Activated CD8-positive, alpha-beta T cell treated with anti-CD3 and anti-CD28 coated beads, Interleukin-2, amount 10 ng/mL, durations not matched to agents 7 days and 5 days (primary cell): ENCODE results near the gene BFSP2. TPM values are rescaled to one million over a fixed set of nuclear protein-coding genes. Genes with fewer than 3 reads are reported as not detected.

Experiments used
- ATAC-seq: fragments of 150-1000 bp; cut with Tn5 transposase; one replicate; pipeline ENCODE4 v1.10.0; 2021; ENCODE audit warnings: moderate library complexity
- CTCF ChIA-PET: fragments of 350-600 bp; sonication (Branson Sonifier 250); formaldehyde crosslinking; loops from one replicate; lab custom pipeline; 2021; ENCODE audit warnings: antibody characterized with exemption; lab: Charles Lee
- POLR2A ChIA-PET: fragments of 350-600 bp; sonication (Branson Sonifier 250); formaldehyde crosslinking; loops from one replicate; lab custom pipeline; 2021; ENCODE audit warnings: antibody characterized with exemption; lab: Charles Lee
- DNase-seq: peaks from one replicate; pipeline ENCODE4 v3.0.0-alpha.2; 2020
- H3K27ac Mint-ChIP-seq: one replicate; pipeline ENCODE4 v1.8.0; 2021; ENCODE audit warnings: mild to moderate bottlenecking, mixed read lengths
- H3K27me3 Mint-ChIP-seq: one replicate; pipeline ENCODE4 v1.8.0; 2021; ENCODE audit warnings: low read depth, mixed read lengths
- H3K36me3 Mint-ChIP-seq: one replicate; pipeline ENCODE4 v1.8.0; 2021; ENCODE audit warnings: low read depth, mixed read lengths
- H3K4me1 Mint-ChIP-seq: one replicate; pipeline ENCODE4 v1.8.0; 2021; ENCODE audit warnings: low read depth, mixed read lengths
- H3K4me3 Mint-ChIP-seq: one replicate; pipeline ENCODE4 v1.8.0; 2021; ENCODE audit warnings: mild to moderate bottlenecking, mixed read lengths
- H3K9me3 Mint-ChIP-seq: one replicate; pipeline ENCODE4 v1.8.0; 2022; ENCODE audit warnings: mixed read lengths; ENCODE audit not compliant: insufficient read depth
- total RNA-seq, 2 experiments: library from RNA; stranded (reverse); gene quantifications; one replicate each; pipeline ENCODE4 v1.2.3, GENCODE V29; 2021

Gene BFSP2
- total RNA-seq, 2 experiments from 2014 or later, result 0.42 to 0.45 TPM

DNA sequence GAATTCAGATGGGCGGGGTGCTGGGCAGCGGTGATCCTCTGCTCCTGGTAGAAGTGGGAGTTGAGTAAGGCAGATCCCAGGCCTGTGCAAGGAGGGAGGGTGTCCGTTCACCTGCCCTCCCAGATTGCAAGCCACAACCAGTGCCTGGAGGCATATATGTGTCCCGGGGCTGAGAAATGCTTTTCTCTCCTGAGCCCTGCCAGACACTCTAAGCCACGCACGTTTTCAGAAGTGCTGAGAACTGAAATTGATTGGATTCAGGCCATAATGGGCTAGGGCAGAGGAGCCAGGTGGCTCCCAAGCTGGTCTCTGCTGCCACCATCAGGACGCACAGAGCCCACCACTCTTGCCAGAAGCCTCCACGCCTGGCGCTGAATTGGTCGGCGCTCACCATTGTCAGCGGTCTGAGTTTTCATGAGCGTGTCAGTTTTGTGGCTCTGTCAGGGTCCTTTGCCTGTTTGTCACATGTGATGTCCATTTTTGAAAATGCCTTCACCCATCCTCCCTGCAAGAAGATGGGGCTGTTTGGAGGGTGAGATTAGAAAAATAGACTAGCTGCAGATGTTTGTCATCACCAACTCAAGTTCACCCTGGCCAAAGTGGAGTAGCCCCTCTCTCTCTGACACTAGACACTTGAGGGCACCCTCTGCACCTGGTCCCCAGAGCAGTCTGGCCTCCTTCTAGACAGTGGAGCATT is 15.4 kb upstream of the BFSP2 start:
- Mint-ChIP-seq H3K27ac (no peak overlapping the region), H3K4me1 (no peaks in the 10 kb centered on the region), H3K4me3 (no peak overlapping the region), H3K36me3 (no peaks in the 10 kb centered on the region), H3K27me3 (no peaks in the 10 kb centered on the region), H3K9me3 (no peaks in the 10 kb centered on the region)
- POLR2A ChIA-PET, result no interaction called here
- CTCF ChIA-PET, result interaction anchor here (0.7 to 2.8 kb wide), 5 partner anchors 27 to 658 kb away, joined by 3 to 9 read pairs (median 3); no protein-coding TSS in a partner anchor
- peak; percentile 77 for ATAC-seq
- DNase-seq, result peak; percentile 46

DNA sequence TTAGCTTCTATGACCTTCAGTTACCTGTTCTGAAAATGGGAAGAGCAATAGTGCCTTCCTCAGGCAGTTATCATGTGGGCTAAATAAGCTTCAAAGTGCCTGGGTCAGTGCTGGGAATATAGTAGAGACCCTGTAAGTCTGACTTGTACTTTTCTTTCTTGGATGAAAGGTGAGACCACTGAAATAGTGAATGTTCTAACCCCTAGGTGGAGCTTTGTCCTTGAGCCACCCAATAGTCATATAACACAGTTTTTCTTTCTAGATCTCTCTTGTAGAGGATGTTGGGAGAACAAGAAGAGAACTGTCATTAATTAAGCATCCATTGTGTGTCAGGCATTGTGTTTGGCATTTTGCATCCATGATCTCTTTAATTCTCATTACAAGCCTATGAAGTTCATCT is 13.0 kb upstream of the BFSP2 start:
- no peak overlapping the region for H3K27ac Mint-ChIP-seq
- H3K36me3 Mint-ChIP-seq, result no peaks in the 10 kb centered on the region
- H3K4me3 Mint-ChIP-seq, result no peak overlapping the region
- no peaks in the 10 kb centered on the region for H3K27me3 Mint-ChIP-seq
- H3K4me1 Mint-ChIP-seq, result no peaks in the 10 kb centered on the region
- no peak for DNase-seq
- H3K9me3 Mint-ChIP-seq, result no peaks in the 10 kb centered on the region
- ChIA-PET CTCF (interaction anchor here (1.2 to 1.3 kb wide), 2 partner anchors 16 to 656 kb away, joined by 3 to 5 read pairs; no protein-coding TSS in a partner anchor), POLR2A (no interaction called here)
- ATAC-seq, result no peak

DNA sequence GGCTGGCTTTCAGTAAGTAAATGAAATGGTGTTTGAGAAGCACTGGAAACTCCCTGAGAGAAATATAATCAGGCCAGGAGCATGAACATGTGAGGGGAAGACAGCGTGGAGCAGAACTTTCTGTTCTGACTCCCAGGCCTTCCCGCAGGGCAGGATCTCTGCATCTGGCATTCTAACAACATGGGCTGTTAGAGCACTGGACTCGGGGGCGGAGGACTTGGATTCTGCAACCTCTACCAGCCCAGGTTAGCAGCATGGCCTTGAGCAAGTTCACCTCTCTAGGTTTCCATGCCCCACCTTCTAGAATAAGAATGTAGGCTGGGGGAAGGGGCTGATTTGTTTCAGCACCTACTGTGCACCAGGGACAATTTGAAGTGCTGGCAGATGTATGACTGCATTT is 12.5 kb upstream of the BFSP2 start:
- H3K36me3 Mint-ChIP-seq, result no peaks in the 10 kb centered on the region
- CTCF ChIA-PET, result interaction anchor here (0.8 to 1.2 kb wide), 2 partner anchors 12 to 656 kb away, joined by 3 to 5 read pairs; no protein-coding TSS in a partner anchor
- DNase-seq (no peak), ATAC-seq (no peak)
- H3K27me3 Mint-ChIP-seq, result no peaks in the 10 kb centered on the region
- H3K4me3 Mint-ChIP-seq, result no peak overlapping the region
- H3K9me3 Mint-ChIP-seq, result no peaks in the 10 kb centered on the region
- POLR2A ChIA-PET, result no interaction called here
- no peaks in the 10 kb centered on the region for H3K4me1 Mint-ChIP-seq
- no peak overlapping the region for H3K27ac Mint-ChIP-seq

DNA sequence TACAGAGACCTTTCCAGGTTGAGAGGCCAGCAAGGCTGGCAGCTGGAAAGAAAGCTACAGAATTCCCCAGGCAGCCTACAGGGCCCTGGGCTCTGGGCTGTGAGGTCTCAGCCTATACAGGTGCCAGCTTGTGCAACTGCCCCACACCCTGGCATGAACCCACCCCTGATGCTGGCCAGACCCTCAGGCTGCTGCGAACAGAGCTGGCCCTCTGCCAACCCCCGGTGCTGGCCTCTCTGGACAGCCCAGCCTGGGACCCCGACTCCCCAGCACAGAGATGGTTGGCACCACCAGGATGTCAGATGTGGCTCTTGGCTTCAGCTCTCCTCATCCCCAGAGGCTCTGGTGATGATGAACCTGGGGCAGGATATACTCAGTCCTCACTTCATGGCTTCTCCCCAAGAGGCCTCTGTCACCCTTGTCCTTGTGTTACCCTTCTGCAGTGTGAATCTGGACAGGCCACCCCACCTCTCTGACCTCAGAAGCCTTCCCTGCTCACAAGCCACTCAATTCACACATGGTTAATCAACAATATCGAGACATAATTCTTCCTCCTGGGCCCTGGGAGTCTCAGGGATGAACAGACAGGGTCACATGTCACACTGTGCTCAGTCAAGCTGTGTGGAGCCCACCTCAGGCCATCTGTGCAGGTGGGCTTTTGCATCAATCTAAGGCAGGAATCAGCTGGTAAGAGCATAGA is 11.0 kb upstream of the BFSP2 start:
- Mint-ChIP-seq H3K4me1 (peaks cover 10% of the 10 kb centered on the region), H3K9me3 (no peaks in the 10 kb centered on the region), H3K27me3 (no peaks in the 10 kb centered on the region), H3K27ac (no peak overlapping the region), H3K4me3 (no peak overlapping the region), H3K36me3 (no peaks in the 10 kb centered on the region)
- POLR2A ChIA-PET, result no interaction called here
- DNase-seq (no peak), ATAC-seq (no peak)
- CTCF ChIA-PET, result no interaction called here

DNA sequence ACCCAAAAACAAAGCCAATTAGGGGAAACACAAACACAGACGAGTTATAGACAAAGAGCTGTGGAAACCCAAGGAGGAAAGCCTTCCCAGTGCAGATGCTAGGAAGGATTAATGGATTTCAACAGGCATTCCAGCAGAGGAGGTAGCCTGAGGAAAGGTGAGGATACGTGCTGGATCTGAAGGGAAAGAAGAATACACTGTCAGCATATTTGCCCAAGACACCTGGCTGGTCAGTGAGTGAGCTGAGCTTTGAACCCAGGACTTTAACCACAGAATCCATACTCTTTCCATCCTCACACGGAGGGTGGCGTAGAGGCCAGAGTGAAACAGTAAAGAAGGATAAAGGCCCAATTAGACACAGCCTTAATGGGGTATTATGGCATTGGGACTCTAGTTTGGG is 9.1 kb upstream of the BFSP2 start:
- ATAC-seq, result no peak
- H3K4me1 Mint-ChIP-seq, result peaks cover 19% of the 10 kb centered on the region
- no peak overlapping the region for H3K27ac Mint-ChIP-seq
- H3K36me3 Mint-ChIP-seq, result no peaks in the 10 kb centered on the region
- POLR2A ChIA-PET, result interaction anchor here (0.6 kb wide), 1 partner anchor 19 kb away, joined by 3 read pairs; no protein-coding TSS in a partner anchor
- H3K9me3 Mint-ChIP-seq, result no peaks in the 10 kb centered on the region
- no peak for DNase-seq
- H3K27me3 Mint-ChIP-seq, result no peaks in the 10 kb centered on the region
- no peak overlapping the region for H3K4me3 Mint-ChIP-seq
- CTCF ChIA-PET, result no interaction called here

DNA sequence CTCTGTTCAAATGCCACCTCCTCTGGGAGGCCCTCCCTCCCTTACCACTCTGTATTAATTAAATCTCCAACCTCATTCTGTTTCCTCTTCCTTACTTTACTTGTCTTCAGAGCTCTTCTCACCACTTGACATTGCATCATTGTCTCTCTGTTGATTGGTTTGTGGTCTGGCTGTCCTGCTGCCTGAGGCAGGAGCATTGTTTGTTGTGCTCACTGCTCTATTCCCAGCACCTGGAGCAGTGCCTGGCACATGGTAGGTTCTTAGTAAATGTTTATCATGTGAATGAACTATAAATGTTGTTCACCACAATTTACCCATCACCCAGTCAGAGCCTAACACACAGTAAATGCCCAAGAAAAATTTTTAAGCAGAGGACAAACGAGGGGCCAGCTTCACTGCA is 6.7 kb upstream of the BFSP2 start:
- DNase-seq (no peak), ATAC-seq (no peak)
- Mint-ChIP-seq H3K27me3 (peaks cover 2% of the 10 kb centered on the region), H3K36me3 (no peaks in the 10 kb centered on the region), H3K4me1 (peaks cover 20% of the 10 kb centered on the region), H3K9me3 (no peaks in the 10 kb centered on the region), H3K27ac (no peak overlapping the region), H3K4me3 (no peak overlapping the region)
- CTCF ChIA-PET, result no interaction called here
- POLR2A ChIA-PET, result no interaction called here

DNA sequence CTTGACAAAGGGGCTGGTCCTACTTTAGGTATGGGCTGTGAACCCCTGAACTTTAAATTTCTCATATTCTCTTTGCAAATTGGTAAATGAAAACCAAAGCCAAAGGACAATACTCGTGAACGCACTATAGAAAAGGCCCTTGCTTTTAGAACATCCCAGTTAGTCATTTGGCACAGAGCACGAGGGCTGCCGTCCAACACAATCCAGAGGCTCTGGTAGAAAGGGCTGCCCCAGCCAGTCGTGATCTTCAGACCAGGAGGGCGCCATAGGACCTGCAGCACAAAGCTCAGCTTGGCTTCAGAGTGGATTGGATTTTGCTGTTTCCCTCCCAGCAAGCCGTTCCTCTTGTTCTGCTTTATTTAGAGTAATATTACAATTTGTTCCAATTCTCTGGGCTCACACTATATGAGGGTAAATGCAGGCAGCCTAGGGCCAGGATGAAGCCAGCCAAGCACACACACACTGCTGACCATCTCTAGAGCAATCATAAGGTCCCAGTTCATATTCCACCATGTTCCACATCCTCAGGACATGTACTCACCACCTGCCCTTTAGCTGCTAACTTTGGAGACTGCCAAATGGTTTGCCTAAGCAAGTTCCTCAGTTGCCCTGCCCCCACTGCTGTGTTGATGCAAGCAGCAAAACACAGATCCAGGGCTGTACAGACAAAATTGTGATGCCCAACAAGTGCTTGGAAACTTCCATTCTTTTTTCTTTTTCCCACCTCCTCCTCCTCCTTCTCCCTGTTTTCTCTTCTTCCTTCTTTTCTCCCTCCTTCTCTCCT is 6.0 kb upstream of the BFSP2 start:
- POLR2A ChIA-PET, result no interaction called here
- Mint-ChIP-seq H3K9me3 (no peaks in the 10 kb centered on the region), H3K27ac (no peak overlapping the region), H3K4me3 (no peak overlapping the region), H3K27me3 (peaks cover 2% of the 10 kb centered on the region), H3K36me3 (no peaks in the 10 kb centered on the region), H3K4me1 (peaks cover 20% of the 10 kb centered on the region)
- no peak for DNase-seq
- CTCF ChIA-PET, result interaction anchor here (0.8 kb wide), 1 partner anchor 55 kb away, joined by 3 read pairs; no protein-coding TSS in a partner anchor
- no peak for ATAC-seq

DNA sequence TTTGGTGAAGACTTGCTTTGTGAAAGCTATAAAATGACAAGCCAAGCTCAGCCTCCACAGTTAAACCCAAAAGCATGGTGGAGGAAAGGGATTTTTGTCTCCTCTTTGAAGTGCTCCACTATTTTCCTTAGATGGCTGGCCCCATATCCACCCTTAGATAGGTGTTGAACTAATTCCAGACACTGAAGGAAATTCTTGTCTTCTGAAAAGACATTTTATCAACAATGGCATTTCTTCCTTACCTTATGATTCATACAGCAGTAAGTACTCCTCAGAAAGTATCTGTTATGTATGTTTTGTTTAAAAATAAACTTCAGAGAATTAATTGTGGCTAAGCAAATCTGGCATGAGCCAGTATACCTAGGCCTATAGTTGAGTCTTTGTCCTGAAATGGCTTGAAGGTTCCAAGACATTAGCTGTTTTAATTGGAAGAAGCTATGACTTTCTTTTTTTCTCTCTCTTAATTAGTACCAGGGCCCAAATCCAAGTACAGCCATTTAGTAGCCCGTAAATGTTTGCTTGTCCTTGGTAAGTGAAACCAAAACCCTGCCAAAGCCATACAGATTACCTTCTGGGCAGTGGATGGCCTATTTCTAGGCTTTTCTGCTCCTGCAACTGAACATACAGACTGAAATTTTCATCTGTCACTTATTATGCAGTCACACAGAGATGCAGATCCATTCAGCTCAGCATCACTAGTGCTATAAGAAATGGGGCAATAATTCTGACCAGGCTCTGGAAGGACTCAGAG is 5.1 kb upstream of the BFSP2 start:
- ATAC-seq (no peak), DNase-seq (no peak)
- Mint-ChIP-seq H3K4me3 (no peak overlapping the region), H3K27me3 (peaks cover 2% of the 10 kb centered on the region), H3K36me3 (no peaks in the 10 kb centered on the region), H3K4me1 (peaks cover 20% of the 10 kb centered on the region), H3K9me3 (no peaks in the 10 kb centered on the region), H3K27ac (peak overlapping the region; percentile 55)
- POLR2A ChIA-PET, result no interaction called here
- CTCF ChIA-PET, result interaction anchor here (0.8 kb wide), 1 partner anchor 54 kb away, joined by 3 read pairs; no protein-coding TSS in a partner anchor

DNA sequence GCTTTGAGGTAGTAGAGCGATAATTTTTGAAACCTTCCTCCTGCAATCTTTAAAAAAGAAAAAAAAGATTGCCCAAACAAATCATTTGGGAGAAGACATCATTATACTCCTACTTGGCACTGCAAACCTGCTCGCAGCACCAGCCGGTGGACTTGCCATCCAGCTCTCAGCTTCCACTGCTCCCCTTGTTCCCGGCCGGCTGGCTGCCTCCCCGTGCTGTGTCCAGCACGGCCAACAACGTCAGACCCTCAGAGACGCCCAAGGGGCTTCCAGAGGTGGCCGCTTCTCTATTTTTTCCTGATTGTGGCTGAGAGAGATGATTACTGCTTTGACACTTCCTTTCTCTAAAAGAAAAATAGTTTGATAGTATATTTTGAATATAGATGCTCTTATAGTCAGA is 3.0 kb upstream of the BFSP2 start:
- Mint-ChIP-seq H3K27ac (no peak overlapping the region), H3K9me3 (no peaks in the 10 kb centered on the region), H3K27me3 (peaks cover 2% of the 10 kb centered on the region), H3K4me3 (no peak overlapping the region), H3K36me3 (no peaks in the 10 kb centered on the region), H3K4me1 (peaks cover 20% of the 10 kb centered on the region)
- ChIA-PET POLR2A (no interaction called here), CTCF (no interaction called here)
- ATAC-seq (no peak), DNase-seq (no peak)

DNA sequence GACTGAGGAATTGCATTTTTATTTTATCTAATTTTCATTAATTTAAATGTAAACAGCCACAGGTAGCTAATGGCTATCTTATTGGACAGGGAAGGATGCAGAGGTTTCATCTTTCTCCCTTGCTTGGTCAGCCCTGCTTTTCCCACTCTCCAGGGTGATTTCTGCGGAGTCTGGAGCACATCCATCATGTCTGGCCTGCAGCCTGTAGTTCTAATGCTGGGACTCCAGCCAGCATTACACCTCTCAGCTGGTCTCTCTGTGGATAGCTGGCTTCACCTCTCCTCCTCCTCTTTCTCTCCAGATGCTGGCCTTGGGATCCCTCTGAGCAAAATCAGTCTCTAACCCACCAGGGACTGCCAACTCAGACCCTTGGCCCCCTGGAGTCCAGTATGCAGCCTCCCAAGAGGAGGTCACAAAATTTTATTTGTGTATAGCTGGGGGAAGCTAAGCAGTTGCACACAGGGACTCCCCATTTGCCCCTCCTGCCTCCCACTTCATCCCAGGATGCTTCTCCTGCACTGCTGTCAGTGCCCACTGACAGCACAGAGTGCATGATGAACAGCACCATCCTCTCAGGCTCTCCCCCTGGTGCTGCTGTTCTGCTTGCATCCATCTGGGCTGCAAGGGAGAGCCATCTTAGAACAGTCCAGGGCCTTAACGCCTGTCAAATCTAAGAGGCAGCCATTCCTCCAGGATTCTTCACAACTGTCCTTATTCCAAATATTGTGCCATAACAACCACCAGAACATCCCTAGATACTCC is 1.7 kb downstream of the BFSP2 start:
- no peak overlapping the region for H3K4me3 Mint-ChIP-seq
- peaks cover 2% of the 10 kb centered on the region for H3K27me3 Mint-ChIP-seq
- CTCF ChIA-PET, result no interaction called here
- no peak for DNase-seq
- POLR2A ChIA-PET, result interaction anchor here (0.9 kb wide), 1 partner anchor 10 kb away, joined by 3 read pairs; no protein-coding TSS in a partner anchor
- no peak overlapping the region for H3K27ac Mint-ChIP-seq
- H3K4me1 Mint-ChIP-seq, result no peaks in the 10 kb centered on the region
- no peak for ATAC-seq
- no peaks in the 10 kb centered on the region for H3K36me3 Mint-ChIP-seq
- no peaks in the 10 kb centered on the region for H3K9me3 Mint-ChIP-seq

DNA sequence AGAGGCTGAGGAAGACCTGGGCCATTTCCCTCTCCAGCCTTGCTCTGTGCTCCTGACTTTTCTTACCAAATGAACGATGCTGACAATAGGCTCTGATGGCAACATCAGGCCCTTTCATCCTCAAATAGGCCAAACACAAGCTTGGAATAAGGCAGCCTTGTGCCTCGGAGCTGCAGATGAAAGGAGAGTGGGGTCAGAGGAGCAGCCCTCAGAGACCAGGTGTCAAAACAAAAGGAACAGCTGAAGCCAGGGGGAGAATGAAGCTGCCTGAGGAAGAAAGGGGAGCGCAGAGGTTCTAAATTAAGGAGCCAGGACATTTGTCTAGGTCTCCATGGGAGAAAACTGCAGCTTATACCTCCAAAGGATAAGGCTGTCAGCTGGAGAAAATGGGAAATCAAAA is 5.1 kb downstream of the BFSP2 start:
- Mint-ChIP-seq H3K9me3 (no peaks in the 10 kb centered on the region), H3K4me1 (no peaks in the 10 kb centered on the region), H3K27ac (no peak overlapping the region), H3K4me3 (no peak overlapping the region), H3K36me3 (no peaks in the 10 kb centered on the region), H3K27me3 (peaks cover 8% of the 10 kb centered on the region)
- CTCF ChIA-PET, result no interaction called here
- no peak for ATAC-seq
- POLR2A ChIA-PET, result no interaction called here
- no peak for DNase-seq
